ENCODE results near the gene LHX3.

Gene LHX3

DNA sequence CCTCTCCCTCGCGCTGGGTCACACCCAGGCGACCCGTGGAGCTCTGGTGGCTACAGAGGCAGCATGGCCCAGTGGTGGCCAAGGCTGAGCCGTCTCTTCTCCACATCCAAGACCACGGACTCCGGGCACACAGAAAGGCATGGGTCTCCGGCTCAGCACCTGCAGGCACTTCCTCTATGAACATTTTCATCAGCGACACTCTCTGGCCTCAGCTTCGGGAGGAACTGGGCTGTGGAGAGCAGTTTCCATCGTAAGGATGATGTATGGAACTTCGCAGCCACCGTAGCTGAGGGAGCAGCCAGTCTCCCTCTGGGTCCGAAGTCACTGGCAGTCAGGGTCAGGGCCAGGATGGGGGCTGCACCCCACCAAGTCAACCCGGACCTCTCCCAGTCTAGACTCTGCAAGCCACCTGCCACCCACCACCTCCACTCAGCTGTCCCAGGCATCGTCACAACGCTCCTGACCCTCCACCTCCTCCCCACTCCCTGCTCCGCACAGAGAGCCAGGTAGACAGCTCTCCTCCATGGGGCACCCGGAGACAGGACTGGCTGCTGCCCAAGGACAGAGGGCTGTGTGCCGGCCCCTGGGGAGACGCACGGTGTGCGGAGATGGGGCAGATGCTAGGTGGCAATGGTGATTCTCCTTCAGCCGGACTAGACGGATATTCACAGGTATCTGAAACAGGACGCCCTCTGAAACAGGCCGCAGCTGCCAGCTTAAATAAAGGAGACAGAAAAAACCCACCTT is 31.0 kb upstream of the LHX3 start:
- TF ChIP-seq, protein P1, sequence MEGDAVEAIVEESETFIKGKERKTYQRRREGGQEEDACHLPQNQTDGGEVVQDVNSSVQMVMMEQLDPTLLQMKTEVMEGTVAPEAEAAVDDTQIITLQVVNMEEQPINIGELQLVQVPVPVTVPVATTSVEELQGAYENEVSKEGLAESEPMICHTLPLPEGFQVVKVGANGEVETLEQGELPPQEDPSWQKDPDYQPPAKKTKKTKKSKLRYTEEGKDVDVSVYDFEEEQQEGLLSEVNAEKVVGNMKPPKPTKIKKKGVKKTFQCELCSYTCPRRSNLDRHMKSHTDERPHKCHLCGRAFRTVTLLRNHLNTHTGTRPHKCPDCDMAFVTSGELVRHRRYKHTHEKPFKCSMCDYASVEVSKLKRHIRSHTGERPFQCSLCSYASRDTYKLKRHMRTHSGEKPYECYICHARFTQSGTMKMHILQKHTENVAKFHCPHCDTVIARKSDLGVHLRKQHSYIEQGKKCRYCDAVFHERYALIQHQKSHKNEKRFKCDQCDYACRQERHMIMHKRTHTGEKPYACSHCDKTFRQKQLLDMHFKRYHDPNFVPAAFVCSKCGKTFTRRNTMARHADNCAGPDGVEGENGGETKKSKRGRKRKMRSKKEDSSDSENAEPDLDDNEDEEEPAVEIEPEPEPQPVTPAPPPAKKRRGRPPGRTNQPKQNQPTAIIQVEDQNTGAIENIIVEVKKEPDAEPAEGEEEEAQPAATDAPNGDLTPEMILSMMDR (IDR thresholded peaks at IDR 0.05; ENCODE audit: low read depth, low read length), result no peak
- no peak for DNase-seq (ENCODE audit: low read depth, low spot score)
- H3K4me3 ChIP-seq (ENCODE audit: low read depth, low read length), result no peak overlapping the region
- in situ Hi-C loops (cut with HindIII; ENCODE audit: low sequenced_read_pairs), result no loop called here

- in situ Hi-C loops (cut with HindIII; ENCODE audit: low sequenced_read_pairs), result no loop called here
- TF ChIP-seq, protein P1 (IDR thresholded peaks at IDR 0.05; ENCODE audit: low read depth, low read length), result no peak
- DNase-seq (ENCODE audit: low read depth, low spot score), result no peak
- no peak overlapping the region for H3K4me3 ChIP-seq (ENCODE audit: low read depth, low read length)
Measured at GRCh38 chr9:136235171-136235570, 30.2 kb upstream of the LHX3 start.

GRCh38 chr9:136234597-136234996 is 29.7 kb upstream of the LHX3 start:
- in situ Hi-C loops (cut with HindIII; ENCODE audit: low sequenced_read_pairs), result no loop called here
- H3K4me3 ChIP-seq (ENCODE audit: low read depth, low read length), result no peak overlapping the region
- no peak for DNase-seq (ENCODE audit: low read depth, low spot score)
- TF ChIP-seq, protein P1 (IDR thresholded peaks at IDR 0.05; ENCODE audit: low read depth, low read length), result no peak

DNA sequence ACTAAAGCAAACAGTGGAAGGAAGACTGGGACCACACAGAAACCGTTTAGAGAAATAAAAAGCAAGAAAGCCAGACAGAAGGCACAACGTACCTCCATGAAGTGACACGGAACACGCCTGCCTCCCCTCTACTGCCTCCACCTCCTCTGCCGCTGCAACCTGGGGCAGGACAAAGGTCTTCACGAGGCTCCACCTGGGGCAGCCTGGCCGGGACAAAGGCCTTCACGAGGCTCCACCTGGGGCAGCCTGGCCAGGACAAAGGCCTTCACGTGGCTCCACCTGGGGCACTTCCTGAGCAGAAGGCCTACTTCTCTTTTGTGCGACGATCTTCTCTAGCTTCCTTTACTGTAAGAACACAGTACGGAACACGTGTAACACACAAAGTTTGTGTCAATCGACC is 28.9 kb upstream of the LHX3 start:
- DNase-seq (ENCODE audit: low read depth, low spot score), result no peak
- H3K4me3 ChIP-seq (ENCODE audit: low read depth, low read length), result no peak overlapping the region
- in situ Hi-C loops (cut with HindIII; ENCODE audit: low sequenced_read_pairs), result no loop called here
- TF ChIP-seq, protein P1 (IDR thresholded peaks at IDR 0.05; ENCODE audit: low read depth, low read length), result no peak

GRCh38 chr9:136233411-136233810 is 28.5 kb upstream of the LHX3 start:
- no peak for DNase-seq (ENCODE audit: low read depth, low spot score)
- in situ Hi-C loops (cut with HindIII; ENCODE audit: low sequenced_read_pairs), result no loop called here
- TF ChIP-seq, protein P1 (IDR thresholded peaks at IDR 0.05; ENCODE audit: low read depth, low read length), result no peak
- no peak overlapping the region for H3K4me3 ChIP-seq (ENCODE audit: low read depth, low read length)

GRCh38 chr9:136232969-136233368 is 28.0 kb upstream of the LHX3 start:
- no peak overlapping the region for H3K4me3 ChIP-seq (ENCODE audit: low read depth, low read length)
- in situ Hi-C loops (cut with HindIII; ENCODE audit: low sequenced_read_pairs), result no loop called here
- TF ChIP-seq, protein P1 (IDR thresholded peaks at IDR 0.05; ENCODE audit: low read depth, low read length), result no peak
- DNase-seq (ENCODE audit: low read depth, low spot score), result no peak
